DOHH2 (cell line): ENCODE results near the gene SGO2.

Experiments used
- H3F3A ChIP-seq: fragments of 200-600 bp; sonication (generic), shearing (Covaris generic); 2 replicates; pipeline ENCODE4 v1.6.0; 2016; ENCODE audit warnings: antibody characterized with exemption, mild to moderate bottlenecking; ENCODE audit not compliant: control insufficient read depth, insufficient read depth
- H3K27ac ChIP-seq: fragments of 200-600 bp; sonication (generic); 2 replicates; pipeline ENCODE4 v1.5.1; 2014; ENCODE audit warnings: low read depth, mild to moderate bottlenecking, low read length, moderate library complexity
- H3K27me3 ChIP-seq: fragments of 200-600 bp; sonication (generic); 2 replicates; pipeline ENCODE4 v1.6.1; 2014; ENCODE audit warnings: mild to moderate bottlenecking, low read length, mixed read lengths; ENCODE audit not compliant: control insufficient read depth
- H3K36me3 ChIP-seq: fragments of 200-600 bp; sonication (generic); 2 replicates; pipeline ENCODE4 v1.6.1; 2014; ENCODE audit warnings: mild to moderate bottlenecking, low read length, moderate library complexity, mixed read lengths; ENCODE audit not compliant: control insufficient read depth
- H3K4me1 ChIP-seq: fragments of 200-600 bp; sonication (generic); 2 replicates; pipeline ENCODE4 v1.6.1; 2014; ENCODE audit warnings: mild to moderate bottlenecking, low read length, mixed read lengths; ENCODE audit not compliant: control insufficient read depth
- H3K4me2 ChIP-seq: fragments of 200-600 bp; sonication (generic); 2 replicates; pipeline ENCODE4 v1.6.0; 2014; ENCODE audit warnings: mild to moderate bottlenecking, low read length, moderate library complexity
- H3K4me3 ChIP-seq: fragments of 200-600 bp; sonication (generic); 2 replicates; pipeline ENCODE4 v1.5.1; 2014; ENCODE audit warnings: mild to moderate bottlenecking, low read length, mixed read lengths
- H3K79me2 ChIP-seq: fragments of 200-600 bp; sonication (generic); 2 replicates; pipeline ENCODE4 v1.6.1; 2014; ENCODE audit warnings: mild to moderate bottlenecking, low read length, mixed read lengths; ENCODE audit not compliant: control insufficient read depth
- H3K9me2 ChIP-seq: fragments of 200-600 bp; sonication (generic); replicated peaks from 2 replicates; pipeline ENCODE4 v1.6.1; 2014; ENCODE audit warnings: mild to moderate bottlenecking, low read length, mixed read lengths; ENCODE audit not compliant: control insufficient read depth
- H3K9me3 ChIP-seq: fragments of 200-600 bp; sonication (generic); 2 replicates; pipeline ENCODE4 v1.6.1; 2014; ENCODE audit warnings: antibody characterized with exemption, low read length, mixed read lengths; ENCODE audit not compliant: control insufficient read depth, insufficient read depth
- H4K20me1 ChIP-seq: fragments of 200-600 bp; sonication (generic); 2 replicates; pipeline ENCODE4 v1.6.0; 2014; ENCODE audit warnings: low read depth, mild to moderate bottlenecking, antibody characterized with exemption, low read length, moderate library complexity; ENCODE audit not compliant: control insufficient read depth, insufficient read depth
- CTCF ChIP-seq: fragments of 200-600 bp; sonication (generic); IDR thresholded peaks from one replicate; pipeline ENCODE4 v1.5.1; 2014; ENCODE audit warnings: antibody characterized with exemption, mild to moderate bottlenecking, low read depth, low read length; ENCODE audit not compliant: poor library complexity, severe bottlenecking
- EZH2phosphoT487 ChIP-seq: fragments of 200-600 bp; sonication (generic); IDR thresholded peaks from 2 replicates; pipeline ENCODE4 v1.6.1; 2017; ENCODE audit warnings: borderline replicate concordance, mild to moderate bottlenecking, antibody characterized with exemption, low read length, moderate library complexity, mixed read lengths

SGO2 gene

GRCh38 chr2:200624658-200625057, 98.7 kb downstream of the SGO2 start:
- Histone ChIP-seq H3K27ac (no peak overlapping the region), H3K36me3 (no peaks in the 10 kb centered on the region), H3K27me3 (peaks cover 11% of the 10 kb centered on the region), H3K4me3 (no peak overlapping the region), H3K4me2 (no peak overlapping the region), H3F3A (no peaks in the 10 kb centered on the region), H3K9me2 (no peaks in the 10 kb centered on the region), H3K9me3 (no peaks in the 10 kb centered on the region), H3K79me2 (no peaks in the 10 kb centered on the region), H3K4me1 (no peaks in the 10 kb centered on the region), H4K20me1 (no peaks in the 10 kb centered on the region)
- TF ChIP-seq CTCF (no peak), EZH2phosphoT487 (no peak)

DNA sequence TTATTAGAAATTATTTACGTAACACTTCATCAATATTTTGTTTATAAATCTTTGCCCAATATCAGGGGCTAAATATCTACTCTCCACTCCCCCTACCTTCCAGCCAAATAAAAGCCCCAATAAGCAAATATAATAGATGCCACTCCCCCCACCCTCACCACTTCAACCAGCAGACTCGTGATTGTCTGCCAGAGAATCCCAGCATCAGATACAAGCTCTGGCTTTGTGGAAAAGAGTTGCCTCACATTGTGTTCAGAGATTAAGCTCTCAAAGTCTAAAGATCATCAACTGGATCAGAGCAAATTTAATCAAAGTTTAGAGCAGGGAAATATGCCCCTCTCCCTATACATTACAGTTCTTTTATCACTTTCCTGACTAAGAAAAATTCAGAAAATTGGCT, 99.3 kb downstream of the SGO2 start:
- Histone ChIP-seq H4K20me1 (no peaks in the 10 kb centered on the region), H3K36me3 (no peaks in the 10 kb centered on the region), H3K27me3 (peaks cover 11% of the 10 kb centered on the region), H3K79me2 (no peaks in the 10 kb centered on the region), H3K4me1 (no peaks in the 10 kb centered on the region), H3F3A (no peaks in the 10 kb centered on the region), H3K27ac (no peak overlapping the region), H3K9me2 (no peaks in the 10 kb centered on the region), H3K9me3 (no peaks in the 10 kb centered on the region), H3K4me2 (no peak overlapping the region), H3K4me3 (no peak overlapping the region)
- no peak for TF ChIP-seq CTCF
- TF ChIP-seq EZH2phosphoT487: no peak

- Histone ChIP-seq H3K36me3 (no peaks in the 10 kb centered on the region), H3K4me1 (no peaks in the 10 kb centered on the region), H3K4me3 (no peak overlapping the region), H4K20me1 (no peaks in the 10 kb centered on the region), H3K27ac (no peak overlapping the region), H3K9me2 (no peaks in the 10 kb centered on the region), H3K27me3 (peaks cover 11% of the 10 kb centered on the region), H3K4me2 (no peak overlapping the region), H3F3A (no peaks in the 10 kb centered on the region), H3K79me2 (no peaks in the 10 kb centered on the region), H3K9me3 (no peaks in the 10 kb centered on the region)
- TF ChIP-seq CTCF: no peak
- no peak for TF ChIP-seq EZH2phosphoT487
These were observed 100.0 kb downstream of the SGO2 start for GRCh38 chr2:200625958-200626363.
